Smooth muscle cell of the brain vasculature (primary cell): Measurements from ENCODE around the gene AK2.
"Not testable (repeated sequence)": the region's sequence is repeated elsewhere in the genome, so short reads cannot be mapped to it uniquely, and the experiment has no call there.

Experiments used
- DNase-seq: peaks from one replicate; pipeline ENCODE4 v3.0.0-alpha.2; 2012; ENCODE audit warnings: low read depth, low spot score

Gene AK2

DNA sequence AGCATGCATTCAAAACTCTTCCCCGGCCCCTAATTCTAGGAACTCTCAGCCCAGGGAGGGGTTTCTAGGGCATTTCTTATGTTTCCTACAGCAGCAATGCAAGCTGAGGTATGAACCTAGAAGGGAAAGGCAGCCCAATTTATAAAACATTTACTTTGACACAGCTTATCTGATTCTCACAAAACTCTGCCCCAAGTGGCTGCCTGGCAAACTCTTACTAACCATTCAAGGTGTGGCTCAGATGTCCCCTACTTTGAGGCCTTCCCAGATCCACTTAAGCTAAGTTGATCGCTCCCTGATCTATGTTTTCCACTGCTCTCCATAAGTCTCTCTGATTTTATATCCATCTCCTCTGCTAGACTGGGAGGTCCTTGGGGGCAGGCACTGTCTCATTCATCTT lies 35.4 kb downstream of the AK2 start:
- no peak for DNase-seq

DNA sequence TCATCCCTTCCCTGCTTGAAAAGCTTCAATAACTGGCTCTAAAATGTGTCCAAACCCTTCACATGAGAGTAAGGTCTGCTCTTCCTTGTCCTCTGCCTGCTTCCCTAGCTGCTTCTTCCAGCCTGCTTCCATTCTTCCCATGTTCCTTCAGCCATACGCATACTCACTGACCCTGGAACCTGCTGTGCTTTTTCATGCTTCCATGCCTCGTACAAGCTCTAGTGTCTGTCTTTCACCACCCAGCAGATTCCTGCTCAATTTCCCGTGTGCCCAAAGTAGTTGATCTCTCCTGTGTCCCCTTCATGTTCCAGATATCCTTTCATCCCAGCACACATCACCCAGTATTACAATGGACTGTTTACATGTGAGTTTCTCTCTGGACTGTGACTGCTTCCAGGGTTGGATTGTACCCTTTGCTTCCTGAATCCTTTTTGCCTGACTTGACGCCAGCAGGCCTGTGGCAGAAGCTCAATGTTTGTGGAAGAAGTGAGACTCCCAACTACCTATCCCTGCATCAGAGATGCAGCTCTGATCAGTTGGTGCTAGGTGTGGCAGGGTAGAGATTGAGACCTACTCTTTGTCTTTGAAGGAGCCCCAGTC lies 36.2 kb downstream of the AK2 start:
- no peak for DNase-seq

DNA sequence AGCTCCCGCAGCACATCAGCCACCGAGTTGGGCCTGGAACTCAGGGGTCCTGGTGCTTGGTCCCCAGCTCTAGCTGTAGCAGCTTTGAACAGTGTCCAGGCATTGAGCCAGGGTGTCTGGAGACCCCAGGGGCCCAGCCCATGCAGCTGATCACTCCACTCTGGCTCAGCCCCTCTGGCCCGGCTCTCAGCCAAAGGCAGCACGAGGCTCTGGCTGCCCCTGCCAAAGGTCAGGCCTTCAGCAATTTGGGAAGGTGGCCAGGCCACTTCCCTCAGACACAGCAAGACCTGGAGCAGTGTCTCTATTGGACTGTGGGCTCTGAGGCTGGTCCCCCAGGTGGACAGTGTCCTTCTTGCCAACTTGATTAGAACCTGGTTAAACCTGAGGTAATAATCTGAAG lies 37.7 kb downstream of the AK2 start:
- no peak for DNase-seq

DNA sequence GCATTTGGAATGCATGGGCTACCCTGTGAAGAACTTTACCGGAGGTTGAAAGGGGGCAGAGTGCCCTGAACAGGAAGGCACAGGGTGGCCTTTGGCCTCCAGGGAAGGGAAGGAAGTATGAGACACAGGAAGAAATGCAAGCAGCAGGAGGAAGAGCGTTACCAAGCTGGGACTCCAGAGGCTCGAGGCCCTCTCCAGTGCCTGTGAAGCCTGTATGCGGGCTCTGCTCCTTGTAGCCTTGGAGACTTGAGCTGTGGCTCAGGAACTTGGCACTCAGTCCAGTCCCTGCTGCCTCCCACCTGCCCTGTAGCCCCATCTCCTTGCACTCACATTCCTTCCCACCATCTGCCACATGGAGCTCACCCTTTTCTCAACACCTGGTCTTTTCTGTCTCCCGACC lies 38.6 kb downstream of the AK2 start:
- no peak for DNase-seq

DNA sequence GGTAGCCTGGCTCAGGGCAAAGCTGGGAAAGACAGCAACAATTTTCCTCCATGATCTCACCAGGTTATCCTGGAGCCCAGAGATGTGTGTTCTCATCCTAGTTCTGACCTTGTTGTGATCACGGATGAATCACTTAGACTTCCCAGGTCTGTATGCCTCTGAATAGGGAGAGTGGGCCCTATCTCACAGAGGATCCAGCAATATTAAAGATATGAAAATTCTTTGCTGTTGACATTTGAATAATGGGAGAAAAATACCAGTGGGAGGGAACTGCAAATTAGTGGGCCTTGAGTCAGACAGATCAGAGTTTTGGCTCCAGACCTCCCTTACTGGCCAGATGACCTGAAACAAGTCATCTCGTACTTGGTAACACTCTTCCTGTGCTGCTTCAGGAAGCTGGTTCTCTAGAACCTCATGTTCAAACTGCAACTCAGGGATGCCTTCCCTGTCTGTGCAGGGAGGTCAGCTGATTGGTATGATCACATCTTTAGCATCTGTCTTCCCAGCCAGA lies 39.2 kb downstream of the AK2 start:
- no peak for DNase-seq

DNA sequence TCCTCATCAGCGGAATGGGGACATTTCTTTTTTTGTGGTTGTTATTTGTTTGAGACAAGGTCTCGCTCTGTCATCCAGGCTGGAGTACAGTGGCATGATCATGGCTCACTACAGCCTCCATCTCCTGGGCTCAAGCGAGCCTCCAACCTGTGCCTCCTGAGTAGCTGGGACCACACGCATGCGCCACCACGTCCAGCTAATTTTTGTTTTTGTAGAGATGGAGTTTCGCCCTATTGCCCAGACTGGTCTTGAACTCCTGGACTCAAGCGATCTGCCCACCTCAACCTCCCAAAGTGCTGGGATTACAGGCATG lies 43.4 kb downstream of the AK2 start:
- DNase-seq, result not testable (repeated sequence)

DNA sequence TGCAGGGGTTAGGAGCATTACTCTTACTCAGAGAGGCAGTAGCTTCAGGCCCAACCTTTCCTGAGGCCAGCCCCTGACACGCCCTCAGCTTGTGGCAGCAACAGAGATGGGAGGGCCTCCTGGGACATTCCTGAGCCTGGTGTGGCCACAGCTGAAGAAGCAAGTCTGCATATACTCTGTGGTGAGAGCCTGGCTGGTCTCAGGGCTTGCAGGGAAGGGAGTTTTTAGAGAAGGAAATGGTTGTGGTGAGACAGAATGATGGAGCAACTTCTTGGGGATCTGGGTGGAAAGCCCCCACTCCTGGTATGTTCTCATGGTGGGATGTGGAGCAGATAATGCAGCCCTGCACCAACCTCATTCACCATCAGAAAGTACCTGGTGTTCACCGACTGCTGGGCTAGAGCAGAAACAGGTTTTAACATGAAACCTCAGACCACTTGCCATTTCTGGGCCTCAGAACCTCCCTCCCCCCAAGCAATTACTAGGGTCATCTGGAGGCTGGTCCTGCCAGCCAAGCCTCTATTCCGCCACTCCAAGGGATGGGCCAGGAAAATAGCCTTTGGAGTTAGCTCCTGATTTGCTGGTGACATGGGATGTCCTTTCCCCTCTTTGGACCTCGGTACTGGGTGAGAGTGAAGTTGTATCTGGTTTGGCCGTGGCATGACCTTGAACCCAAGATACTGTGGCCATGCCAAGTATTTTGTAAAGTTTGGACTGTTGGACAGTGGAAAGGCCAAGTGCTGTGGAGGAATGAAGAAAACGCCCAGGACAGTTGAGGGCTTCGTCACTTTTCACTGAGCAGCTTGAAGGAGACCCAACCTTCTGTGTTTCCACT lies 44.0 kb downstream of the AK2 start:
- peak; percentile 78 for DNase-seq

DNA sequence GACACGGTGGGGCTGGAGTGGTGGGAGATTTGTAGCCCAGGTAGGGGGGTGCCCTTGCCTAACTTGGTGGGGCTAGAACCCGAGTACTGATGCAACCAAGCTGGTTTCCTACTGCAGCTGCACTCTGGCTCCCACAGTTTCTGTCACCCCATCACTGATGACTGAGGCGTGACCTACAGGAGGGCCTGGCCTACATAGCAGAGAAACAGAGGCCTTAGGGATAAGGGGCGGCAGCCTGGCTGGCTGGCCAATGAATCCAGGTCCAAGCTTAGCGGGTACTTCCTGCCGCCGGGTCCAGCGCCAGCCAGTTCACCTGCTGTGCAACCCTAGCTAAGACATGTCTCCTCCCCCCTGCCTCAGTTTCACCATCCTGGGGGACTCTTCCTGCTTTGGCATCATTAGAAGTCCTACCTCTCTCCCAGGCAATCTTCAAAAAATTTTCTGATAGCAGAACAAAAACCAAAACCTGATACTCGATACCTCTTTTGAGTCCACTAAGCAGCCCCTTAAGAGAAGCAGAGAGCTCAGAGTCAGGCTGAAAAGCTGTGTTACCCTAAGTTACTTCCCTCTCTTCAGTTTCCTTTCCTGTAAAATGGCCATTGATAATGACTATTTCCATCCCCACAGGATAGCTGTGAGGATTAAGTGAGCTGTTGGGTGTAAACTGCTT lies 44.7 kb downstream of the AK2 start:
- no peak for DNase-seq

DNA sequence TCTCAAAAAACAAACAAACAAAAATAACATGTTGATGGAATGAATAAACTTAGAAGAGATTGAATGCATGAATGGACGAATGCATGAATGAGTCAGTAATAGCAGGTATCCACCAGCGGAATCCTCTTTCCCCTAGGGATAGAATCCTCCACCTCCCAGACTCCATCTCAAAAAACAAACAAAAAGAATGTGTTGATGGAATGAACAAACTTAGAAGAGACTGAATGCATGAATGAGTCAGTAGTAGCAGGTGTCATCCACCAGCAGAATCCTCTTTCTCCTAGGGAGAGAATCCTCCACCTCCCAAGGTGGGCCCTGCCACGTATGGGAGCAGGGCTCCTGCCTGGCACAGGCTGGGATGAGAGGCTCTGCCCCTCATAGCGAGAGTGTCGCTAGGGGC lies 45.3 kb downstream of the AK2 start:
- DNase-seq, result no peak

DNA sequence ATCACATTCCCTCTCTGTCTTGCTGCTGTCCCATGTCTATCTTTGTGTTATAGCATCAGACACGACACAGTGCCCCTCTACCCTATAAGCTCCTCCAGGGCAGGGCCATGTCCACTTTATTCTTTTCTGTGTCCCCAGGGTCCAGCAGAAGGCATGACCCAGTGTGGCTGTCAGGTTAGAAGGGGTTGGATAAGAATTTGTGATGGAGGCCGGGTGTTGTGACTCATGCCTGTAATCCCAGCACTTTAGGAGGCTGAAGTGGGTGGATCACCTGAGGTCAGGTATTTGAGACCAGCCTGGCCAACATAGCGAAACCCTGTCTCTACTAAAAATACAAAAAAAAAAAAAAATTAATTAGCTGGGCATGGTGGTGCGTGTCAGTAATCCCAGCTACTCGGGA lies 45.8 kb downstream of the AK2 start:
- no peak for DNase-seq

DNA sequence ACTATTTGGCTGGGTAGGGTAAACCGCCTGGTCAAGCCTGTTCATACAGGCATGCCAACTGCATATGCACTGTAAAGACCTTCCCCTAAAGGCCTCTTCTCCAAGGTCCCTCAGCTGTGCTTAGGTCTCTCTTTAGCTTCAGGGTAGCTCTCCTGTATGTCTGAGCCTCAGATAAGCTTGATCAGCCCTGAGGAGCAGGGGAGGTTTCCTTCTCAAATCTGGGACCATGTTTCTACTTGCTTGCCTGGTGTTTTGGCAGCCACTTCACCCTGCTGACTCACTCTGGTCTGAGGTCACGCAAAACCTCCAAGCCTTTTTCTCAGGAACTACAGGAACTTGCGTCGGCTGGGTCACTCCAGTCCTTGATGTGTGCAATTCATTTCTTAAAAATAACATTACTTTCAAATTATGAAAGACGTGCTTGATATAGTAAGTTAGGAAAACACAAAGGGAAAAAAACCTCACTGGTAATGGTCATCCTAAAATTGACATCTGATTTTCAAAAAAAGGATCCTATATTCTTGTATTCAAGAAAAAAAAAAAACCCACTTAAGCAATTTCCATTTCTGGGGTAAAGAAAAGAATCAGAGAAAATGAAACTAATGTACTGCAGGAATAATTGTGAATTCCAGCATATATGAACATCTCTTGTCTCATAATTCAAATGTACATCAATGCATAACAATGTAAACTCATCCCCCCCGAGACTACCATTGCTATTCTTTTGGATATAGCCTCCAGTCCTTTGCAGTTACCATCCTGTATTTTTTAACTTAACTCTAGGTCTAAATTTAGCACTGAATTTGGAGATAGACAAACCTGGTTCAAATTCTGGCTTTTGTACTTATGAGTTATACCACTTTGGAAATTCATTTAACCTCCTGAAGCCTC lies 47.3 kb downstream of the AK2 start:
- peak; percentile 85 for DNase-seq

DNA sequence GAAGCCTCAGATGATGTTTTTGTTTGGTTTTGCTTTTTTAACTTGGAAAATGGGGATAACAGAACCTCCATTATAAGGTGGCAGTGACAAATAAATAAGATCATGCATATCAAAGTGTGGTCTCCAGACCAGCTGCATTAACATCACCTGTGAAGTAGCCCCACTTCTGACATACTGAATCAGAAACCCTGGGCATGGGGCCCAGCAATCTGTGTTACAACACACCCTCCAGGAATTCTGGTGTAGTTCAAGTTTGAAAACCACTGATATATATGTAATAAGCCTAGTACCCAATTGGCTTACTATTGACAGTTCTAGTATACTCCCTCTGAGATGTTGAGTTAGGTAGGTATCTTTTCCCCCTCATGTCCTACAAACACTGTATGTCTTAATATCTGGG lies 48.0 kb downstream of the AK2 start:
- DNase-seq, result no peak

DNA sequence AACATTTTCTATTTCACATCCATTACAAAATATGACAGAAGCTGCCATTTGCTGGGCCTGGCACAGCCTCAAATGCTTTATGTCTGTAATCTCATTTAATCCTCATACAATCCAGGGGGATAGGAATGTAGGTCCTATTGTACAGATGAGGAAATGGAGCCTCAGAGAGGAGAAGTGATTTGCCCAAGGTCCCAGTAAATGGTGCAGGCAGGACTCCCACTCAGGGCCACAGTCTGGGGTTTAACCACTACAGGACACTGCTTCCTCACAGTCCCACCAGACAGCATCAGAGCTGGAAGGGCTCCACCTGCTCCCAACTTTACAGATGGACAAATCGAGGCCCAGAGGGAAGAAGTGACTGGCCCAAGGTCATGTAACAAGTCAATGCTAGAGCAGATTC lies 51.5 kb downstream of the AK2 start:
- DNase-seq, result no peak

DNA sequence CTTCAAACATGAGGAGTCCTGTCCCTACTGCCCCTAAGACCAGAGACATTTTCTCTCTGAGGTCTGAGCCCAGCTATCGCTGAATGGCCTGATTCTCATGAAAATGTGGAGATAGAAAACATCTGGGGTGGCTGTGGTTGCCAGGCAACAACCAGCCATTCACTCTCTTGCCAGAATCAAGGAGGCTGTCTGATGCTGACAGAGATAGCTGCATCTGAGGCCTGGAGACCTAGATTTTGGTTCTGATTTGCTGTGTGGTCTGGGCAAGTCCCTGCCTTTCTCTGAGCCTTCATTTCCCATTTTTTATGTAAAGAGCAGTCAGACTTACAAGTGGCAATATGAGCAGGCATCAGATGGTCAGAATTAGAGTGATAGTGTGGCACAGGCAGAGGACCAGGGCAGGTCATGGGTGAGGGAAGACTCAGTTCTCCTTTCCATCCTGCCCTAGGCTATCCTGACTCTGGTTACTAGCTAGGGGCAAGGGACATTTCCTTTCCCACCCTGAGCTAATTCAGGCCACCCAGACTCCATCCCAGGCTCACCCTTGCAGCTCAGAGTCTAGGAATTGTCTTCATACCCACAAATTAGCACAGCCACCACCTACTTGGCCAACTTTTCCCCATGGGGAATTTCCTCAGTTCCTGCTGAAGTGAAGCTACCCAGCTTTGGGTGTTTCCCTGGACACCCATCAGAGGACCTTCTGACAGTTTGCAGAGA lies 52.1 kb downstream of the AK2 start:
- no peak for DNase-seq

DNA sequence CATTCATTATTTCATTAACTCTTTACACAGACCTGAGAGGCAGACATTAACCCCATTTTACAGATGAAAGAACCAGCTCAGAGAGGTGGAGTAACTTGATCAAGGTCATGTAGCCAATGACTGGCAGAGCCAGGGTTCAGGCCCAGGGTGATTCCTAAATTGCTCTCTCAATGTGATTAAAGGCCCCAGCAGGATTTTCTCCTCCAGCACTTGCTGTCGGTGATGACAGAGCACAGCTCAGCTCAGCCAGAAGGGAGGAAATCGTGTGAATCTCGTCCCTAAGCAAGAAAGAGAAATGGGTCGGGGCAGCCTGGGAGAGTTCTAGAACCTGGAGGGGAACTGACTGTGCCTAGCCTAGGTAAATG lies 52.6 kb downstream of the AK2 start:
- no peak for DNase-seq

DNA sequence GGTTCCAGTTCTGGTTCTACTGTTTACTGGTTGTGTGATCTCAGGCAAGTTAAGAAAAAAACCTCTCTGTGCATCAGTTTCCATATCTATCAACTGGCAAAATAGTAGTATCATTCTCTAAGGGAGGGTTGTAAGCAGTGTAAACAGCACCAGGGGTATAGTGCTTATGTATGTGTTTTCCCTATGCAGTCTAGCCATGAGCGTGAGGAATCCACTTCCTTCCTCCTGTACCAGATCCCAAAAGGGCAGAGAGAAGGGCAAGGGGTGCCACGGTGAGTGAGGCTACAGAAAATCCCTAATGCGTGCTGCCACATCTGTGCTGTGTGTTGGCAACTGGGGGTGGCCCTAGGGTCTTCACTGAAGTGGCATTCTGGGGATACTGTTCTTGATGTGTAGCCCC lies 53.7 kb downstream of the AK2 start:
- no peak for DNase-seq

DNA sequence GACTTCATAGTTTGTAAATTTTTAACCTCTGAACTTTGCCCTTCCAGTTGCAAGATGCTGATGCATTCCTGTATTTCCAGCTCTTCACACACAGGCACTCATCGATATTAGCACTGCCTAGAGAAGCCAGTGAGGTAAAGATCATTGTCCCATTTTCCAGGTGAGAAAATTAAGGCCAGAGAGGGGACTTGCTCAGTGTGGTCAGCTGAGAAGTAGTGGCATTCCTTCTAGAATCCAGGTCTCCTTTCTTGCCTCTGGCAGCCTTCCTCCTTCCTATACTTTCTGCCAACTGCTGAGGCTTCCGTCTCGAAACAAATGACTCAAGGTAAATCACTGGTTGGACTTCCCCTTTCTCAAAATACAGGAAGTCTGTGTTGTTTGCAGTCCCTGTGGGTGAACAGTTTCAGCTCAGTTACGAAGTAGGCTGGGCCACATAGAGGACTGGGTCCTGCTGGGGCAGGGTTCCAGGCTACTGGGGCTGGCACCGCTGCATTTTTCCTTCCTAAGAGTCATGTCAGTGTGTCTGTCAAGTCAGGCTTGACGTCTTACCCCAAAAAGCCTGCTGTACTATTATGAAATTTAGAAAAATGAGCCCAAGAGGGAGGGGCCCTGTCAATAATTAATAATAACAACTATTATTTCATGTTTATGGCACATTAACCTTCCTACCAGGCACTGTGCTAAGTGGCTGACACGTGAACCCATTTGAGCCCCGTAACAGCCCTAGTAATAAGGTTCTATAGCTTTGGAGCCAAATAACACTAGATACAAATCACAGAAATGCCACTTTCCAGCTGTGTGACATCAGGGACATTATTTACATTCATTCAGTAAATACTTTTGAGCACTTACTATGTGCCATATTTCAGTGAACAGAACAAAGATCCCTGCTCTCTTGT lies 55.4 kb downstream of the AK2 start:
- no peak for DNase-seq

DNA sequence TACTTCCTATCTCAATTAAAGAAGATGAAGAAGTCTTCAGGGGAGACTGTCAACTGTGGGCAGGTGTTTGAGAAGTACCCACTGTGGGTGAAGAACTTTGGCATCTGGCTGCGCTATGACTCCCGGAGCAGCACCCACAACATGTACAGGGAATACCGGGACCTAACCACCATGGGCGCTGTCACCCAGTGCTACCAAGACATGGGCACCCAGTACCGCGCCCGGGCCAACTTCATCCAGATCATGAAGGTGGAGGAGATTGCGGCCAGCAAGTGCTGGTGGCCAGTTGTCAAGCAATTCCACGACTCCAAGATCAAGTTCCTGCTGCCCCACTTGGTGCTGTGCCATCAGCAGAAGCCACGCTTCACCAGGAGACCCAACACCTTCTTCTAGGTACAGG lies 56.6 kb downstream of the AK2 start:
- DNase-seq, result no peak

DNA sequence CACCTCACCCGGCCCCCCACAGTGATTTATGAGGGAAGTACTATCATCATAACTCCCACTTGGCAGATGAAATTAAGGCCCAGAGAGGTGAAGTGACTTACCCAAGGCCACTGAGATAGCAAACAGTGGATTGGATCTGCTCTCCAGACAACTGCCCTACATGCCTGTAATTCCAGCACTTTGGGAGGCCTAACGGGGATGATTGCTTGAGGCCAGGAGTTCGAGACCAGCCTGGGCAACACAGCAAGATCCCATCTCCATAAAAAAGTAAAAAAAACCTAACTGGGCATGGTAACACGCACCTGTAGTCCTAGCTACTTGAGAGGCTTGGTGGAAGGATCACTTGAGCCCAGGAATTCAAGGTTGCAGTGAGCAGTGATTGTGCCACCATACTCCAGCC lies 57.8 kb downstream of the AK2 start:
- DNase-seq, result no peak

DNA sequence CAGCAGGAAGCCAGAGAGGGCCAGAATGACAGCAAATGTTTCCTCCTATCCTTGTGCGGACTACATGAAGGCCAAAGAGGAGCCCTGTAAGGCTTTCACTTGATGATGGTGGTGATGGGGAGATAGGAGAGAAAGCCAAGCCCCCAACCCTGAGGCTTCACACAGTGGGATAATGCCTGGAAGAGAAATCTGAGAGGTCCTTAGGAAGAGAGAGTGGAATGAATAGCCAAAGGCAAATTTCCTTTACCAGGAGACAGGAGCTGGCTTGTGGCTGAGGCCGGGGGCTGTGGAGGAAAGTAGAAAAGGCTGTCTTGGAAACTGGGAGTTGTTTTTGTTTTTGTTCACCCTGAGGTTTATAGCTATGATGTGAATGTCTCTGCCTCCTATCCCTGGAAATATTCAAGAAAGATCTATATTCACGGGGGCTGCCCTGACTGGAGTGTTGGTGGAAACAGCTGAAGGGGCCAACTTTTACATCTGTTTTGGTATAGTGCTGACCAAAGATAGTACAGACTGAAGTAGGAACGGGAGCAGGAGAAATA lies 59.1 kb downstream of the AK2 start:
- no peak for DNase-seq
